Muscle layer of duodenum (tissue), 2 donors: ENCODE measurements around the gene CTNNBL1.

Source experiments
- H3K27ac ChIP-seq: one replicate; pipeline ENCODE4 v1.7.0; 2013; ENCODE audit warnings: mild to moderate bottlenecking, low read length
- H3K27me3 ChIP-seq: one replicate; pipeline ENCODE4 v1.7.0; 2013; ENCODE audit warnings: low read depth, mild to moderate bottlenecking, control low read depth, low read length
- H3K36me3 ChIP-seq, 2 donors: one replicate each; pipeline ENCODE4 v1.7.0; 2013; ENCODE audit warnings: low read length in 2 of 2, control low read depth in 1 of 2, mild to moderate bottlenecking in 1 of 2; ENCODE audit not compliant: insufficient read depth in 2 of 2, control insufficient read depth in 1 of 2
- H3K4me1 ChIP-seq, 2 donors: one replicate each; pipeline ENCODE4 v1.7.0; 2013; ENCODE audit warnings: low read length in 2 of 2, mild to moderate bottlenecking in 2 of 2, control low read depth in 1 of 2, moderate library complexity in 1 of 2; ENCODE audit not compliant: insufficient read depth in 2 of 2, control insufficient read depth in 1 of 2
- H3K4me3 ChIP-seq, 2 donors: one replicate each; pipeline ENCODE4 v1.7.0; 2013; ENCODE audit warnings: low read length in 2 of 2, low read depth in 1 of 2, mild to moderate bottlenecking in 1 of 2
- H3K9me3 ChIP-seq, 2 donors: one replicate each; pipeline ENCODE4 v1.7.0; 2013; ENCODE audit warnings: low read length in 2 of 2, control low read depth in 1 of 2, mild to moderate bottlenecking in 1 of 2; ENCODE audit not compliant: control insufficient read depth in 1 of 2
- donor health status: healthy.

The CTNNBL1 gene

DNA sequence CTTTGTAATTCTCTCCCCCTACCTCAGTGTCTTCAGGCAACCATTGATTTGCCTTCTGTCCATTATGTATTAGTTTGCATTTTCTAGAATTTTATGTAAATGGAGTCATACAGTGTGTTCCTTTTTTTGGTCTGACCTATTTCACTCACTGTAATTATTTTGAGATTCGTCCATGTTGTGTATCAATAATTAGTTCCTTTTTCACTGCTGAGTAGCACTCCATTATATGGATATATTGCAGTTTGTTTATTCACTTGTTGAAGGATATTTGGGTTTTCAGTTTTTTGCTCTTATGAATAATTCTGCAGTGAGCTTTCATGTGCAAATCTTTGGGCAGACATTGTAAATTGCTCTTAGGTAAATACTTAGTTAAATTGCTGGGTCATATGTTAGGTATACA, 97.1 kb downstream of the CTNNBL1 start:
- H3K27me3 ChIP-seq: no peaks in the 10 kb centered on the region
- H3K27ac ChIP-seq: no peak overlapping the region
- H3K4me3 ChIP-seq: no peak overlapping the region
- H3K9me3 ChIP-seq: peaks cover 0 to 4% of the 10 kb centered on the region in 2 donors
- H3K36me3 ChIP-seq: peaks cover 17 to 41% of the 10 kb centered on the region in 2 donors
- no peaks in the 10 kb centered on the region for H3K4me1 ChIP-seq

DNA sequence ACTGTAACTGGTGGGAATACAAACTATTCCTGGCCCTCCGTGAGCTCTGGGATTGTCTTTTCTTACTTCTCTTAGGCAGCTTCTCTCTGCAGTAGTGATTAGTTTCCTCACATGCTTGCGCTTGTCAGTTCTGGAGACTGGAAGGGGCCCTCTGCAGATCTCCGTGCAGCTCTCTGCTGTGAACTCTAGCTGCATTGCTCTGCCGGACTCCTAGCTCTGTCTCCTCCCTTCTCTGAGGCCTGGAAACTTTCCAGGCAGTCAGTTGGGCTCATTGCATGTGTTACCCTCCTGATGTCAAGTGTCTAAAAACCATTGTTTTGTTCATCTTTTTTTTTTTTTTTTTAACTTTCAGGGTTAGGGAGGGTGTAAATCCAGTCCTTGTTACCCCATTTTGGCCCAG, 102.3 kb downstream of the CTNNBL1 start:
- H3K4me1 ChIP-seq: no peaks in the 10 kb centered on the region
- H3K27ac ChIP-seq: no peak overlapping the region
- peaks cover 14 to 33% of the 10 kb centered on the region in 2 donors for H3K36me3 ChIP-seq
- H3K27me3 ChIP-seq: no peaks in the 10 kb centered on the region
- H3K9me3 ChIP-seq: peaks cover 0 to 4% of the 10 kb centered on the region in 2 donors
- H3K4me3 ChIP-seq: no peak overlapping the region

DNA sequence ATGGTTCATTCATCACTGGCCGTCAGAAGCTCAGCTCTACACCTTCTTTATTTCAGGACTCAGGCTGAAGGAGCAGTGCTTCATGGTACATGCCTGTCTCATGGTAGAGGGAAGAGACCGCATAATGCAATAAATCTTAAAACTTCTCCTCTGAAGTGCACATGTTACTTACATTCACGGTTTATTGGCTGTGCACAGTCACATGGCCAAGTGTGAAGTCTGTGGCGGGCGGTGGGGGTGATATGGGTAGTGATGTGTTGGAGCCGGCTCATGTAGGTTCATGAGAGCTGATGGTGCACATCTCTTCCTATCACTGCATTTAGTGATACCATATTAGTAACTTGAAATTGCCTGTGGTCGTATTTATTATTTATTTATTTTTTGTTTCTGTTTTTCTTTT, 102.9 kb downstream of the CTNNBL1 start:
- Histone ChIP-seq H3K4me3 (no peak overlapping the region), H3K27me3 (no peaks in the 10 kb centered on the region)

DNA sequence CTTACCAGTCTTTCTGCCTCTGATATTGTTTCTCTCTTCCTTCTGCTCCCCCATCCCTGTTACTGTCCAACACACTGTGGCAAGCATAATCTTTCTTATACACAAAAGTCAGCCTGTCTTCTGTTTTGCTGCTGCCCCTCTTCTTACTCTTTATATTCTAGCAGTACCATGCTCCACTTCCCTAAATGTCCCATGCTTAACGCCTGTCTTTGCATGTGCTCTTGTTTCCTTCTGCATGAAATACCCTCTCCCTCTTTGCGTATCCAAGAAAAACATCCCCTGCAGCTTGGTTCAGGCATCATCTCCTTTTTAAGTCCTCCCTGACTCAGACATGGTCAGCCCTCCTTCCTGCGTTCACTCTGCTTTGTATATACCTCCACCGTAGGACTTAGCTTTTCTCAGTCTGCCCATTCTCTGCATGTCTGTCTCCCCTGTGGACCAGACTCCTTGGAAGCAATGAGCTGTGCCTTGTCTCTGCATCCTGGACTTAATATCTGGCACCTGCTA, 103.9 kb downstream of the CTNNBL1 start:
- H3K36me3 ChIP-seq: peaks cover 15 to 20% of the 10 kb centered on the region in 2 donors
- no peaks in the 10 kb centered on the region for H3K27me3 ChIP-seq
- no peak overlapping the region for H3K27ac ChIP-seq
- no peak overlapping the region for H3K4me3 ChIP-seq
- H3K4me1 ChIP-seq: no peaks in the 10 kb centered on the region
- no peaks in the 10 kb centered on the region for H3K9me3 ChIP-seq

More for the DNA sequence above, 102.9 kb downstream of the CTNNBL1 start:
- peaks cover 14 to 28% of the 10 kb centered on the region in 2 donors for H3K36me3 ChIP-seq
- H3K4me1 ChIP-seq: no peaks in the 10 kb centered on the region
- H3K9me3 ChIP-seq: peaks cover 0 to 4% of the 10 kb centered on the region in 2 donors
- H3K27ac ChIP-seq: no peak overlapping the region

DNA sequence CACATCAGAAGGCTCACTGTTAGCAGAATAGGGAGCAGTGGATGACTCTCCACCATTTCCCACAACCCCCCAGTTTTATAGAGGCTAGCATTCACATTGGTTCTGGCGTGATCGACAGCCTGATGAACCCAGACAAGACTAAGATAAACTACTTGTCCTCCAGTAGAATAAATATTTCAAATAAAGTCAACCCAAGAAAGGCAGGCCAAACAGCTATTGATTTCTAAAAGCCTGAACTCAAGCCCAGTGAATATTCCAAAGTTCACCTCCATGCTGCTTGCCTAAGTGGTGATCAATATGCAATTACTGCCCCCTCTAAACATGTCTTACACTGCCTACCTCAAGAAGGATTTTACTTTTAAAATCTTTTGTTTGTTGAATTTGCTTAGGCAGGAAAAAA, 104.5 kb downstream of the CTNNBL1 start:
- H3K27ac ChIP-seq: no peak overlapping the region
- H3K27me3 ChIP-seq: no peaks in the 10 kb centered on the region
- no peaks in the 10 kb centered on the region for H3K9me3 ChIP-seq
- H3K4me3 ChIP-seq: no peak overlapping the region
- no peaks in the 10 kb centered on the region for H3K4me1 ChIP-seq
- peaks cover 21 to 22% of the 10 kb centered on the region in 2 donors for H3K36me3 ChIP-seq

DNA sequence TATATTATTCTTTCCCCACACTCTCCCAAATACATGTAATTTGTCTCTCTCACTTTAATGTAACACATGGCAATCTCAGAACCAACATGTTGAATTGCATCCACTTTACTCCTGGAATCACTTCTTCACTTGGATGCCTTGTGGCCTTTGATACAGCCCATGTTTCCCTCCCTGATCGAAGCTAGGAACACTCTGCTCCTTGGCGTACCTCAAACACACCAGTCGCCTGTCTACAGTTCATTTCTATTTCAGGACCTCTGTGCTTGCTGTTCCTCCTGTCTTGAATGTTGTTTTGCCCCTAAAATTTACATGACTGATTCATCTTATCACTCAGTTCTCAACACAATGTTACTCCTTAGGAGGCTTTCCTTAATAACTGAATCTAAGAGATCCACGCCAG, 106.8 kb downstream of the CTNNBL1 start:
- no peak overlapping the region for H3K4me3 ChIP-seq
- H3K27me3 ChIP-seq: no peaks in the 10 kb centered on the region
- H3K9me3 ChIP-seq: no peaks in the 10 kb centered on the region
- peaks cover 23 to 35% of the 10 kb centered on the region in 2 donors for H3K36me3 ChIP-seq
- no peak overlapping the region for H3K27ac ChIP-seq
- H3K4me1 ChIP-seq: no peaks in the 10 kb centered on the region

GRCh38 chr20:37801921-37802320, 108.1 kb downstream of the CTNNBL1 start:
- Histone ChIP-seq H3K9me3 (no peaks in the 10 kb centered on the region), H3K4me3 (no peak overlapping the region), H3K4me1 (no peaks in the 10 kb centered on the region), H3K36me3 (peaks cover 22 to 37% of the 10 kb centered on the region in 2 donors), H3K27me3 (no peaks in the 10 kb centered on the region), H3K27ac (no peak overlapping the region)

GRCh38 chr20:37803438-37804307, 109.8 kb downstream of the CTNNBL1 start:
- no peak overlapping the region for H3K27ac ChIP-seq
- H3K9me3 ChIP-seq: no peaks in the 10 kb centered on the region
- no peaks in the 10 kb centered on the region for H3K4me1 ChIP-seq
- no peaks in the 10 kb centered on the region for H3K27me3 ChIP-seq
- H3K4me3 ChIP-seq: no peak overlapping the region
- H3K36me3 ChIP-seq: peaks cover 19 to 39% of the 10 kb centered on the region in 2 donors

GRCh38 chr20:37804584-37805566, 111.0 kb downstream of the CTNNBL1 start:
- H3K4me1 ChIP-seq: no peaks in the 10 kb centered on the region

DNA sequence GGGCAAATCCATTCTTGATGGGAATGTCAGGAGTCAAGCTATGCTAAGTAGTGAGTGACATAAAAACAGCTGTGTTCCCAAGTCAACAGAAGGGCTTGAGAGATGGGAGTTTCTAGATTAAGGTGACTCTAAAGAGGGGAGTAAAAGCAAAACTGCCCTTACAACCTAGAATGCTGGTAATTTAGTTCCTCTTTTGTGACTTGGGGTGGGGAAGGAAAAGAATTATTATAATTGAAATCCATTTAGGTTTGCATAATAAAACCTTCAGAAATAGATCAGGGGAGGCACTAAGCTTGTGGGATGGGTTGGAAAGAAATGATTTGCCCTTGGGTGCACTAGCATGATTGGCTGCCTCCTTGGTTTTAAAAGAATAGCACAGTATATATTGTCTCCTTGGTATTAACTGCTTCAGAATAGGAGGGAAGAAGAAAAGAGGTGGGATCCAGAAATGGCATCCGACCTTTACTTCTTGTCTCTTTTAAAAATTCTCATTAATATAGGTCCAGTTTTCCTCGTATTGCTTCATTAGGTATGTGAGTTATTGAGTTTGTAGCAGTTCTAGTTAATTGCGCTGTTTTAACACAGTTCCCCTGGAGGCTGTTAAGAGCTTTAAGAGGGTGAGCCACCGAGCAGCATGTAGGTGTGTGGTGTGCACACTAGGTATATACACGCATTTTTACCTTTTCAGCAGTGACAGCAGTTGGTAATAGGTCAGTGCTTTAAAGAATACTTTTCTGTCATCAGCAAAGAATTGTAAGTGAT, 113.8 kb downstream of the CTNNBL1 start:
- H3K27me3 ChIP-seq: no peaks in the 10 kb centered on the region
- no peaks in the 10 kb centered on the region for H3K9me3 ChIP-seq
- H3K36me3 ChIP-seq: peaks cover 22 to 38% of the 10 kb centered on the region in 2 donors
- no peak overlapping the region for H3K4me3 ChIP-seq
- no peak overlapping the region for H3K27ac ChIP-seq
- no peaks in the 10 kb centered on the region for H3K4me1 ChIP-seq

More at GRCh38 chr20:37804584-37805566, 111.0 kb downstream of the CTNNBL1 start:
- Histone ChIP-seq H3K27me3 (no peaks in the 10 kb centered on the region), H3K9me3 (no peaks in the 10 kb centered on the region), H3K36me3 (peaks cover 15 to 39% of the 10 kb centered on the region in 2 donors), H3K4me3 (no peak overlapping the region), H3K27ac (no peak overlapping the region)
